Lower leg skin (tissue), 3 donors: ENCODE data around the gene KCTD5.

Experiments used
- CTCF ChIP-seq, 3 donors: fragments of 450-650 bp; IDR thresholded peaks; one replicate each; pipeline ENCODE4 v1.5.1; 2016; ENCODE audit warnings: antibody characterized with exemption in 3 of 3, mild to moderate bottlenecking in 3 of 3, moderate library complexity in 2 of 3
- POLR2A ChIP-seq, 2 donors: fragments of 450-650 bp; IDR thresholded peaks; one replicate each; pipeline ENCODE4 v1.6.1; 2016 to 2017; ENCODE audit warnings: antibody characterized with exemption in 2 of 2, mild to moderate bottlenecking in 1 of 2, moderate library complexity in 1 of 2

- TF ChIP-seq CTCF (IDR thresholded peaks at IDR 0.05) (no peak), POLR2A (IDR thresholded peaks at IDR 0.05) (no peak)
These were observed 56.3 kb downstream of the KCTD5 start for GRCh38 chr16:2738615-2739014.
